ENCODE results near the gene PLCL2. TPM values are rescaled to one million over a fixed set of nuclear protein-coding genes. Genes with fewer than 3 reads are reported as not detected.

The PLCL2 gene
- total and polyA plus RNA-seq, 2 donors (not counting 3 experiments of a cell fraction or from before 2014, with no cell fraction given): 2.3 to 10.7 TPM

GRCh38 chr3:16910207-16910606, 25.5 kb downstream of the PLCL2 start:
- intact Hi-C loops (cut with micrococcal nuclease): no loop called here

More at GRCh38 chr3:16910207-16910606, 25.5 kb downstream of the PLCL2 start:
- H3K9me3 ChIP-seq (replicated peaks; ENCODE audit: control insufficient read depth, insufficient read depth, low read length): no peaks in the 10 kb centered on the region
- ChIA-PET CTCF (interaction anchor here (1.0 kb wide), 1 partner anchor 24 kb away, joined by 3 read pairs; no protein-coding TSS in a partner anchor), POLR2A (no interaction called here)
- H4K20me1 ChIP-seq (replicated peaks; ENCODE audit: control insufficient read depth, extremely low read depth, insufficient read depth, low read length): peaks cover 3% of the 10 kb centered on the region
- H3K27me3 ChIP-seq (ENCODE audit: control insufficient read depth in 2 of 2, insufficient read depth in 2 of 2, low read length in 2 of 2): no peaks in the 10 kb centered on the region
- peaks cover 7% of the 10 kb centered on the region for H3K79me2 ChIP-seq (ENCODE audit: control insufficient read depth, insufficient read depth, low read length)
- no peak overlapping the region for H3K4me2 ChIP-seq (ENCODE audit: insufficient read depth, low read length)
- no TSS peak for BruUV-seq (replicated peaks)
- no peak overlapping the region for H3K27ac ChIP-seq (ENCODE audit: insufficient read depth, low read depth, low read length)
- H3K4me1 ChIP-seq (ENCODE audit: control insufficient read depth, extremely low read depth, insufficient read depth, low read length): peaks cover 34% of the 10 kb centered on the region
- H2AFZ ChIP-seq (ENCODE audit: low read depth, low read length): no peak overlapping the region
- dilution Hi-C loops (cut with MboI; ENCODE audit: extremely low pct_ligation_motif_present, low sequenced_read_pairs): no loop called here
- no peak overlapping the region for H3K4me3 ChIP-seq (replicated peaks in 1 of 3; ENCODE audit: insufficient read depth in 1 of 3, low read depth in 1 of 3, low read length in 3 of 3)
- no peaks in the 10 kb centered on the region for H3K36me3 ChIP-seq (ENCODE audit: control insufficient read depth in 2 of 2, extremely low read depth in 1 of 2, insufficient read depth in 2 of 2, low read length in 2 of 2)
- TF ChIP-seq MYC (IDR thresholded peaks at IDR 0.05; ENCODE audit: low read depth, low read length) (no peak), JUN (IDR thresholded peaks at IDR 0.05; ENCODE audit: borderline replicate concordance, insufficient read depth, insufficient read length, low read depth) (no peak), GATA2 (IDR thresholded peaks at IDR 0.05; ENCODE audit: insufficient read depth, insufficient read length, low read depth, low read length) (no peak), FOS (IDR thresholded peaks at IDR 0.05; ENCODE audit: borderline replicate concordance, insufficient read depth, low read length) (no peak), EZH2 (IDR thresholded peaks at IDR 0.05; ENCODE audit: borderline replicate concordance, low read depth, low read length, severe bottlenecking) (no peak), POLR2A (IDR thresholded peaks at IDR 0.05; ENCODE audit: low read depth, low read length) (no peak), POLR2AphosphoS5 (IDR thresholded peaks at IDR 0.05; ENCODE audit: insufficient read depth, low read depth, low read length) (no peak)
- TF ChIP-seq, protein P1, sequence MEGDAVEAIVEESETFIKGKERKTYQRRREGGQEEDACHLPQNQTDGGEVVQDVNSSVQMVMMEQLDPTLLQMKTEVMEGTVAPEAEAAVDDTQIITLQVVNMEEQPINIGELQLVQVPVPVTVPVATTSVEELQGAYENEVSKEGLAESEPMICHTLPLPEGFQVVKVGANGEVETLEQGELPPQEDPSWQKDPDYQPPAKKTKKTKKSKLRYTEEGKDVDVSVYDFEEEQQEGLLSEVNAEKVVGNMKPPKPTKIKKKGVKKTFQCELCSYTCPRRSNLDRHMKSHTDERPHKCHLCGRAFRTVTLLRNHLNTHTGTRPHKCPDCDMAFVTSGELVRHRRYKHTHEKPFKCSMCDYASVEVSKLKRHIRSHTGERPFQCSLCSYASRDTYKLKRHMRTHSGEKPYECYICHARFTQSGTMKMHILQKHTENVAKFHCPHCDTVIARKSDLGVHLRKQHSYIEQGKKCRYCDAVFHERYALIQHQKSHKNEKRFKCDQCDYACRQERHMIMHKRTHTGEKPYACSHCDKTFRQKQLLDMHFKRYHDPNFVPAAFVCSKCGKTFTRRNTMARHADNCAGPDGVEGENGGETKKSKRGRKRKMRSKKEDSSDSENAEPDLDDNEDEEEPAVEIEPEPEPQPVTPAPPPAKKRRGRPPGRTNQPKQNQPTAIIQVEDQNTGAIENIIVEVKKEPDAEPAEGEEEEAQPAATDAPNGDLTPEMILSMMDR (IDR thresholded peaks at IDR 0.05; ENCODE audit: extremely low read depth in 1 of 2, insufficient read depth in 1 of 2, low read depth in 1 of 2, low read length in 2 of 2): no peak
- TF ChIP-seq, protein P2, sequence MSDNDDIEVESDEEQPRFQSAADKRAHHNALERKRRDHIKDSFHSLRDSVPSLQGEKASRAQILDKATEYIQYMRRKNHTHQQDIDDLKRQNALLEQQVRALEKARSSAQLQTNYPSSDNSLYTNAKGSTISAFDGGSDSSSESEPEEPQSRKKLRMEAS (IDR thresholded peaks at IDR 0.05; ENCODE audit: insufficient read depth, insufficient read length): no peak
- no peak for DNase-seq (ENCODE audit: low read depth, low spot score)
- no peaks in the 10 kb centered on the region for H3K9me1 ChIP-seq (replicated peaks; ENCODE audit: control insufficient read depth, extremely low read depth, insufficient read depth, low read length)
- no peak overlapping the region for H3K9ac ChIP-seq (replicated peaks; ENCODE audit: extremely low read depth, insufficient read depth, low read length)
- FAIRE-seq: no peak
